NB4 (cell line): Measurements from ENCODE around the gene DESI2.

ENCODE experiments used
- DNase-seq: peaks from one replicate; pipeline ENCODE4 v3.0.0; 2010; ENCODE audit warnings: low read depth
- H3K4me3 ChIP-seq: one replicate; pipeline ENCODE4 v1.5.1; 2011; ENCODE audit warnings: mild to moderate bottlenecking, low read depth, low read length, moderate library complexity
- CTCF ChIP-seq: IDR thresholded peaks from one replicate; pipeline ENCODE4 v1.5.1; 2012; ENCODE audit warnings: low read depth, low read length
- MAX ChIP-seq: IDR thresholded peaks from 2 replicates; pipeline ENCODE4 v1.6.1; 2011; ENCODE audit warnings: low read depth, low read length
- MYC ChIP-seq: IDR thresholded peaks from 2 replicates; pipeline ENCODE4 v1.6.1; 2011; ENCODE audit warnings: low read depth, low read length
- POLR2A ChIP-seq: IDR thresholded peaks from 2 replicates; pipeline ENCODE4 v1.6.1; 2011; ENCODE audit warnings: mild to moderate bottlenecking; ENCODE audit not compliant: insufficient read length; ENCODE audit errors: extremely low read depth

The DESI2 gene

GRCh38 chr1:244615301-244615700, 37.6 kb upstream of the DESI2 start:
- TF ChIP-seq CTCF: no peak
- no peak for TF ChIP-seq MAX
- H3K4me3 ChIP-seq: no peak overlapping the region
- no peak for DNase-seq

GRCh38 chr1:244626709-244627108, 26.2 kb upstream of the DESI2 start:
- TF ChIP-seq MAX (no peak), POLR2A (no peak), CTCF (no peak), MYC (no peak)
- DNase-seq: no peak
- no peak overlapping the region for H3K4me3 ChIP-seq

GRCh38 chr1:244628789-244629188, 24.1 kb upstream of the DESI2 start:
- DNase-seq: no peak
- no peak for TF ChIP-seq MAX
- TF ChIP-seq POLR2A: no peak
- TF ChIP-seq MYC: no peak
- no peak for TF ChIP-seq CTCF
- no peak overlapping the region for H3K4me3 ChIP-seq

GRCh38 chr1:244633140-244633539, 19.8 kb upstream of the DESI2 start:
- no peak overlapping the region for H3K4me3 ChIP-seq

GRCh38 chr1:244634546-244634945, 18.4 kb upstream of the DESI2 start:
- DNase-seq: no peak
- no peak overlapping the region for H3K4me3 ChIP-seq
- TF ChIP-seq CTCF (no peak), MYC (no peak), POLR2A (no peak), MAX (no peak)

More at GRCh38 chr1:244633140-244633539, 19.8 kb upstream of the DESI2 start:
- TF ChIP-seq POLR2A (no peak), MAX (no peak), CTCF (no peak), MYC (no peak)
- DNase-seq: no peak
